Suprapubic skin (tissue), 4 donors: ENCODE results near the gene SDSL. TPM values are rescaled to one million over a fixed set of nuclear protein-coding genes. Genes with fewer than 3 reads are reported as not detected.

ENCODE experiments used
- DNase-seq, 2 donors: peaks; one replicate each; pipeline ENCODE4 v3.0.0-alpha.2; 2019; ENCODE audit warnings: low spot score in 2 of 2
- H3K27ac ChIP-seq: fragments of 200-600 bp; sonication (generic); one replicate; pipeline ENCODE4 v1.5.1; 2019
- H3K27me3 ChIP-seq: fragments of 200-600 bp; sonication (generic); one replicate; pipeline ENCODE4 v1.5.1; 2019
- H3K36me3 ChIP-seq: fragments of 200-600 bp; sonication (generic); one replicate; pipeline ENCODE4 v1.5.1; 2019
- H3K4me1 ChIP-seq: fragments of 200-600 bp; sonication (generic); one replicate; pipeline ENCODE4 v1.5.1; 2019
- H3K4me3 ChIP-seq: fragments of 200-600 bp; sonication (generic); one replicate; pipeline ENCODE4 v1.5.1; 2019; ENCODE audit warnings: mild to moderate bottlenecking
- H3K9me3 ChIP-seq: fragments of 200-600 bp; sonication (generic); one replicate; pipeline ENCODE4 v1.5.1; 2019
- EP300 ChIP-seq: sonication (generic); formaldehyde crosslinking; IDR thresholded peaks from one replicate; pipeline ENCODE4 v1.6.1; 2017; ENCODE audit warnings: antibody characterized with exemption
- POLR2A ChIP-seq, 2 donors: fragments of 450-650 bp; IDR thresholded peaks; one replicate each; pipeline ENCODE4 v1.6.1; 2017; ENCODE audit warnings: antibody characterized with exemption in 2 of 2, mild to moderate bottlenecking in 2 of 2, moderate library complexity in 2 of 2
- POLR2AphosphoS5 ChIP-seq, 3 donors: sonication (generic); formaldehyde crosslinking; IDR thresholded peaks; one replicate each; pipeline ENCODE4 v1.6.1; 2017; ENCODE audit warnings: antibody characterized with exemption in 3 of 3
- WGBS: methylation state at CpG from one replicate; pipeline ENCODE4 v1.1.5; 2018; 5-methylcytosine and 5-hydroxymethylcytosine counted together
- total RNA-seq, 4 donors: library from RNA; depleted of rRNA; stranded (reverse); fragments of >200 nt; gene quantifications; one replicate each; pipeline ENCODE4 v1.1.0, GENCODE V29; 2016
- TF ChIP-seq, protein P1 (sequence below), 2 donors: fragments of 200-600 bp in 1 of 2; fragments of 450-650 bp in 1 of 2; sonication (generic) in 1 of 2; IDR thresholded peaks; one replicate each; pipeline ENCODE4 v1.5.1; 2016 to 2019; ENCODE audit warnings: antibody characterized with exemption in 2 of 2, mild to moderate bottlenecking in 1 of 2, moderate library complexity in 1 of 2

SDSL gene
- total RNA-seq, 4 donors from 2014 or later, result 0.56 to 2.2 (median 1.2) TPM; not detected in 1

DNA sequence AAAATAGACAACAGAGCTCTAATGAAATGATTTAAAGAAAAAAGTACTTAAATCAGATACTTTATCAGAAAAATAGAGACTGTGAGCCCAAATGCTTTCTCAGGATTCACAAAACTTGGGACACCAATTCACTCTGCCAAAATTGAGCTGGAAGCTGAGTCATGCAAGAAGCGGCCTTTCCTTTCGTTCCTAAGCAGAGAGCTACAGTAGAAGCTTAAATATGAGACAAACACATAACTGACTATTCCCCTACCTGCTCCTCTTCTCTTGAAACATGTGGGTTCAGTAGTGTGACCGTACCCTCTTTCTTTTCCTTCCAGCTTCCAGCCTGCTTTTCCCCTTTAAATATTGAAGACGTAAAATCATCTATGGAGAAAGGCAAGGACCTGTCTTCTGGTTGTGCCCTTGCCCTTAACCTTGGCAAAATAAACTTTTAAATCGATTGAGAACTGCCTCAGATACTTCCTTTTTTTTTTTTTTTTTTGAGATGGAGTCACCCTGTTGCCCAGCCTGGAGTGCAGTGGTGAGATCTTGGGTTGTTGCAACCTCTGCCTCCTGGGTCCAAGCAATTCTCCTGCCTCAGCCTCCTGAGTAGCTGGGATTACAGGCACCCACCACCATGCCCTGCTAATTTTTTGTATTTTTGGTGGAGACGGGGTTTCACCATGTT lies 14.1 kb upstream of the SDSL start:
- no peaks in the 10 kb centered on the region for H3K27me3 ChIP-seq
- no peaks in the 10 kb centered on the region for H3K36me3 ChIP-seq
- H3K4me1 ChIP-seq, result peaks cover 6% of the 10 kb centered on the region
- no peak for TF ChIP-seq POLR2A (IDR thresholded peaks at IDR 0.05)
- TF ChIP-seq EP300, result no peak
- TF ChIP-seq, protein P1, sequence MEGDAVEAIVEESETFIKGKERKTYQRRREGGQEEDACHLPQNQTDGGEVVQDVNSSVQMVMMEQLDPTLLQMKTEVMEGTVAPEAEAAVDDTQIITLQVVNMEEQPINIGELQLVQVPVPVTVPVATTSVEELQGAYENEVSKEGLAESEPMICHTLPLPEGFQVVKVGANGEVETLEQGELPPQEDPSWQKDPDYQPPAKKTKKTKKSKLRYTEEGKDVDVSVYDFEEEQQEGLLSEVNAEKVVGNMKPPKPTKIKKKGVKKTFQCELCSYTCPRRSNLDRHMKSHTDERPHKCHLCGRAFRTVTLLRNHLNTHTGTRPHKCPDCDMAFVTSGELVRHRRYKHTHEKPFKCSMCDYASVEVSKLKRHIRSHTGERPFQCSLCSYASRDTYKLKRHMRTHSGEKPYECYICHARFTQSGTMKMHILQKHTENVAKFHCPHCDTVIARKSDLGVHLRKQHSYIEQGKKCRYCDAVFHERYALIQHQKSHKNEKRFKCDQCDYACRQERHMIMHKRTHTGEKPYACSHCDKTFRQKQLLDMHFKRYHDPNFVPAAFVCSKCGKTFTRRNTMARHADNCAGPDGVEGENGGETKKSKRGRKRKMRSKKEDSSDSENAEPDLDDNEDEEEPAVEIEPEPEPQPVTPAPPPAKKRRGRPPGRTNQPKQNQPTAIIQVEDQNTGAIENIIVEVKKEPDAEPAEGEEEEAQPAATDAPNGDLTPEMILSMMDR (IDR thresholded peaks at IDR 0.05), result no peak
- no peak for TF ChIP-seq POLR2AphosphoS5 (IDR thresholded peaks at IDR 0.05)
- WGBS, result 57% methylated on average over 6 of the region's 6 CpGs
- DNase-seq, result no peak
- no peak overlapping the region for H3K4me3 ChIP-seq
- no peaks in the 10 kb centered on the region for H3K9me3 ChIP-seq
- no peak overlapping the region for H3K27ac ChIP-seq

DNA sequence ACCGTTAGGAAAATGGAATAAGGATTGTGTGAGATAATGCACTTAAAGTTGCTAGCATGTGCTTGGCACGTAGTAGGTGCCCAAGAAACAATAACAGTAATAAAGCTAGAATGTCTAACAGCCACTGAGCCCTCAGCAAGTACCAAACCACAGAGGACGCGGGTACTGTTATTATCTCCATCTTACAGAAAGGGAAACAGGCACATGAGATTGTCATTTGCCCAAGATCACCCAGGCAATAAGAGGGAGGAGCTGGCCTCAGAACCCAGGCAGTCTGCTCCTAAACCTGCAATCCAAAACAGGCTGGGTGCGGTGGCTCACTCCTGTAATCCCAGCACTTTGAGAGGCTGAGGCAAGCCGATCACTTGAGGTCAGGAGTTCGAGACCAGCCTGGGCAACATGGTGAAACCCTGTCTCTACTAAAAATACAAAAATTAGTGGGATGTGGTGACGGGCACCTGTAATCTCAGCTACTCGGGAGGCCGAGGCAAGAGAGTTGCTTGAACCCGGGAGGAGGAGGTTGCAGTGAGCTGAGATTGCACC lies 13.4 kb upstream of the SDSL start:
- H3K4me3 ChIP-seq, result no peak overlapping the region
- no peaks in the 10 kb centered on the region for H3K36me3 ChIP-seq
- DNase-seq, result no peak
- whole genome bisulfite sequencing, result 88% methylated on average over 11 of the region's 11 CpGs
- no peaks in the 10 kb centered on the region for H3K9me3 ChIP-seq
- TF ChIP-seq POLR2AphosphoS5 (IDR thresholded peaks at IDR 0.05), result no peak
- TF ChIP-seq POLR2A (IDR thresholded peaks at IDR 0.05), result no peak
- TF ChIP-seq EP300, result no peak
- TF ChIP-seq, protein P1 (IDR thresholded peaks at IDR 0.05), result no peak
- no peak overlapping the region for H3K27ac ChIP-seq
- H3K27me3 ChIP-seq, result peaks cover 2% of the 10 kb centered on the region
- peaks cover 4% of the 10 kb centered on the region for H3K4me1 ChIP-seq

DNA sequence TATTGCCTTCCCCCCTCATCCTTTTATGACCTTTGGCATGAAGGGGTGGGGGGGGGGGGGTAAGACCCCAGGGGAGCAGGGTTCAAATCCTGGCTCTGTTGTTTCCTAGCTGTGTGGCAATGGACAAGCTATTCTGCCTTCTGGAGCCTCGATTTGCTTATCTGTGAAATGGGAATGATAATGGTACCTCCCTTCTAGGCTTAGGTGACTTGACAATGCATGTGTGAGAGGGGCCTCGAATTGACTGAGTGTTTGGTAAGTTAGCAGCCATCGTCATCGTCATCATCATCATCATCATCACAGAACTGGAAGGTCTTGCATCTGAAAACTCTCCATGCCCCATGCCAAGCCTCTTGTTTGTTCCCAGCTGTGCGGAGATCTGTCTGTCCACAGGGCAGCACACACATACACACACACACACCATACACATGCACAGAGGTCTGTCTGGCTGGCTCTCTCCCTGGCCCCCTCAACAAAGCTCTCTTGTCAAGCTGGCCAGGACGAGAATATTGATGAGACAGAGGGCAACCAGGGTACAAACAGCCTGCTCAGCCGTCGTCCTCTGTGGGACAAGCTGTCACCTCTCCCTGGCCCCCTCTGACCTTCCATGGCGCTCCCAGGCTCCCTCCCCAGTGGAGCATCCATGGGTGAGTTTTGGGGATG lies 12.6 kb upstream of the SDSL start:
- WGBS, result 62% methylated on average over 6 of the region's 9 CpGs
- H3K36me3 ChIP-seq, result no peaks in the 10 kb centered on the region
- no peak overlapping the region for H3K4me3 ChIP-seq
- H3K27me3 ChIP-seq, result peaks cover 2% of the 10 kb centered on the region
- H3K4me1 ChIP-seq, result no peaks in the 10 kb centered on the region
- TF ChIP-seq, protein P1 (IDR thresholded peaks at IDR 0.05), result no peak
- TF ChIP-seq POLR2AphosphoS5 (IDR thresholded peaks at IDR 0.05) (no peak), POLR2A (IDR thresholded peaks at IDR 0.05) (no peak), EP300 (no peak)
- no peak overlapping the region for H3K27ac ChIP-seq
- no peaks in the 10 kb centered on the region for H3K9me3 ChIP-seq
- no peak for DNase-seq

DNA sequence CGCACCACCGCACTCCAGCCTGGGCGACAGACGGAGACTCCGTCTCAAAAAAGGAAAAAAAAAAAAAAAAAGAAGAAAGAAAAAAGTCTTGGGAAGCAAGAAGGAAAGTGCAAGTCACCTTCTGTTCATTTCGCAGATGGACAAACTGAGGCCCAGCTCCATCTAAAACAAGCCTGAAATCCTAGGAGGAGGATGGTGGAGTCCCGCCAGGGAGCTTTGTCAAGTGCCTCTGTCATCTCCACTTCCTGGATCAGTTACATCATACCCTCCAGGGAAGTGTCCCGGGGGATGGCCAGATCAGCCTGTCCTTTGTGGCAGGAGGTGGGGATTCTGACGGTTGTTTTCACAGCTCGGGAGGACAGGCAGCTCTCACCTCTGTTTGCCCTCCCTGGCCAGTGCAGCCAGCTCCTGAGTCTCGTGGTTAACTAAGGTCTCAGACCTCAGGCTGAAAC lies 8.7 kb upstream of the SDSL start:
- 73% methylated on average over 8 of the region's 11 CpGs for WGBS
- Histone ChIP-seq H3K9me3 (no peaks in the 10 kb centered on the region), H3K36me3 (no peaks in the 10 kb centered on the region), H3K27ac (no peak overlapping the region), H3K4me3 (no peak overlapping the region), H3K27me3 (peaks cover 2% of the 10 kb centered on the region), H3K4me1 (peaks cover 3% of the 10 kb centered on the region)
- DNase-seq, result no peak
- no peak for TF ChIP-seq EP300
- TF ChIP-seq, protein P1 (IDR thresholded peaks at IDR 0.05), result no peak
- TF ChIP-seq POLR2A (IDR thresholded peaks at IDR 0.05), result no peak
- no peak for TF ChIP-seq POLR2AphosphoS5 (IDR thresholded peaks at IDR 0.05)

DNA sequence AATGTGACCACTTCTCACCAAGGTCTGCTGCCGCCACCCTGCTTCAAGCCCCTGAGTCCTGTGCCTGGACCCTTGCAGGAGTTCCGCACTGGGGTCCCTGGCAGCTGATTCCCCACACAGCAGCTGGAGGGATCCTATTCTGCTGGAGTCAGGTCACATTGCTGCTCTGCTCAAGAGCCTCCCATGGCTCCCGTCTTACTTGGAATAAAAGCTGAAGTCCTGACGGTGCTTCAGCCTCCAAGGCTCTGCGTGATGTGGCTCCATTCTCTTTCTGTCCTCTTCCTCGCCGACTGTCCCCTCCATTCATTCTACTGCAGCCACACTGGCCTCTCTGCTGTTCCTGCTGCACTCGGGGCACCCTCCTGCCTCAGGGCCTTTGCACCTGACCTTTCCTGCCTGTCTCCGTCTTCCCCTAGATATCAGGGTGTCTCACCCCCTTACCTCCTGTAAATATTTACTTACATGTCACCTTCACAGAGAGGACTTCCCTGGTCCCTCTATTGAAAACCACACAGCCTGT lies 7.6 kb upstream of the SDSL start:
- no peak for DNase-seq
- Histone ChIP-seq H3K36me3 (no peaks in the 10 kb centered on the region), H3K4me1 (peaks cover 3% of the 10 kb centered on the region), H3K4me3 (no peak overlapping the region), H3K27me3 (peaks cover 2% of the 10 kb centered on the region), H3K27ac (no peak overlapping the region), H3K9me3 (no peaks in the 10 kb centered on the region)
- TF ChIP-seq, protein P1 (IDR thresholded peaks at IDR 0.05), result no peak
- TF ChIP-seq POLR2AphosphoS5 (IDR thresholded peaks at IDR 0.05) (no peak), EP300 (no peak), POLR2A (IDR thresholded peaks at IDR 0.05) (no peak)
- WGBS, result 79% methylated on average over 9 of the region's 9 CpGs
